Subcutaneous preadipocyte (primary cell): ENCODE data around the gene SIGLEC7. TPM values are rescaled to one million over a fixed set of nuclear protein-coding genes. Genes with fewer than 3 reads are reported as not detected.

Experiments used
- total RNA-seq: library from RNA; depleted of rRNA; stranded (reverse); fragments of >200 nt; gene quantifications from 2 replicates; pipeline ENCODE4 v1.2.3, GENCODE V29; 2012

The SIGLEC7 gene
- total RNA-seq = not detected in 2 replicates

GRCh38 chr19:51142119-51142518, at the start of gene SIGLEC7:
SIGLEC7 (plus strand) TSS chr19:51142301; CDS start chr19:51142370, 69 bp downstream.

DNA sequence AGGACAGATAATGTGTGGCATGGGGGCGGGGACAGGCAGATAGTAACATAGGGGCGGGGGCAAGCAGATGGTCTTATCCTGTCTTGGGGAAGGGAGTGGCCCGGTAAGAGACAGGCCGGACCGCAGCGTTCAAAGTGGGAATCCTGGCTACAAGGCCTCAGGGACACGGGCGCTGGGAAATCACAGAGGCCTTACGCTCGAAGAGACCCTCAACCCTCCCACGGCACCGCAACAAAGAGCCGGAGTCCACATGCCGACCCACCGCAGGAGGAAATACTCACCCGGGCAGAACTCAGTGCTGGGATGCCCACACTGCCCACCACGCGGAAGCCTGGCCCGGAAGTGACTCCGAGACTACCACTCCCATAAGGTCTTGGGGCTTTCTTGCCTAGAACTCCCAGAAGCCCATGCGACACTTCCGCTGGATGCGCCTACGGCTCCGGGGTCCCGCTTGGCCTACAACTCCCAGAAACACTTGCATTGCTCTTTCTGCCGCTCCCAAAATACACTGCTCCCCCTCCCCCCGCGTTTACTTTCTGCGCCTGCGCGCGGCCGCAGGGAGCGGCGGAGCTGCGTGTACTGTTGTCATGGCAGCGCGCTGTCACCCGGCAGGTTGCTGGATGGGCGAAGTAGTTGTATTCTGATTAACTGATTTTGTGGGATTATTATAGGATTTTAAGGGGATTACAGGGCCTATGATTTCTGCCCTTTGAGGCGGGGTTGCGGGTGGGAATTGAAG, 33.9 kb upstream of the SIGLEC7 start, which contains the start of gene CTU1:
TSS of gene CTU1 (minus strand) at position 344 of the 739 bp plus-strand sequence. CDS start 3,840 bp downstream, outside the sequence.

DNA sequence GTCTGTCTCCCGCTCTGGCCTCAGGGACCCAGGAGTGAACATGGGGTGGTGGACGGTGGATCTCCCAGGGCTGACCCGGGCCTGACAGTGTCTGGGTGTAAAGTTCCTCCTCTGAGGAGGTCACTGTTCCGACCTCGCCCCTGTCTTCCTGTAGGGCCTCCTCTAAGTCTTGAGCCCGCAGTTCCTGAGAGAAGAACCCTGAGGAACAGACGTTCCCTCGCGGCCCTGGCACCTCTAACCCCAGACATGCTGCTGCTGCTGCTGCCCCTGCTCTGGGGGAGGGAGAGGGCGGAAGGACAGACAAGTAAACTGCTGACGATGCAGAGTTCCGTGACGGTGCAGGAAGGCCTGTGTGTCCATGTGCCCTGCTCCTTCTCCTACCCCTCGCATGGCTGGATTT, 17.4 kb upstream of the SIGLEC7 start, which contains the start of gene SIGLEC9:
TSS of gene SIGLEC9 (plus strand) at position 178 of the 400 bp plus-strand sequence. CDS start at position 247, 69 bp downstream.

Other genes with a start within 250 kb of the SIGLEC7 start
- not detected in 2 replicates for gene KLK4, start 230.9 kb upstream of the SIGLEC7 start, total RNA-seq
- not detected in 2 replicates for gene KLK5, start 189.3 kb upstream of the SIGLEC7 start, total RNA-seq
- not detected in 2 replicates for gene KLK6, start 172.7 kb upstream of the SIGLEC7 start, total RNA-seq
- not detected in 2 replicates for gene KLK7, start 158.4 kb upstream of the SIGLEC7 start, total RNA-seq
- not detected in 2 replicates for gene KLK8, start 140.7 kb upstream of the SIGLEC7 start, total RNA-seq
- gene KLK10, start 122.6 kb upstream of the SIGLEC7 start, total RNA-seq = not detected in 2 replicates
- not detected in 2 replicates for gene KLK11, start 115.7 kb upstream of the SIGLEC7 start, total RNA-seq
- not detected in 2 replicates for gene KLK12, start 107.3 kb upstream of the SIGLEC7 start, total RNA-seq
- not detected in 2 replicates for gene KLK13, start 77.2 kb upstream of the SIGLEC7 start, total RNA-seq
- not detected in 2 replicates for gene KLK14, start 59.4 kb upstream of the SIGLEC7 start, total RNA-seq
- gene CTU1, start 33.9 kb upstream of the SIGLEC7 start, total RNA-seq = 7.6 and 7.7 TPM in 2 replicates
- gene SIGLEC9, start 17.4 kb upstream of the SIGLEC7 start, total RNA-seq = under 0.01 TPM in 1 of 2 replicates, not detected in the other
- not detected in 2 replicates for gene CD33, start 82.8 kb downstream of the SIGLEC7 start, total RNA-seq
- gene SIGLECL1, start 108.8 kb downstream of the SIGLEC7 start, total RNA-seq = not detected in 2 replicates
- not detected in 2 replicates for gene IGLON5, start 169.3 kb downstream of the SIGLEC7 start, total RNA-seq
- gene VSIG10L, start 199.8 kb downstream of the SIGLEC7 start, total RNA-seq = 0.73 and 0.98 TPM in 2 replicates
- gene ETFB, start 224.1 kb downstream of the SIGLEC7 start, total RNA-seq = 121 and 213 TPM in 2 replicates
- not detected in 2 replicates for gene CLDND2, start 226.7 kb downstream of the SIGLEC7 start, total RNA-seq
- gene NKG7, start 230.4 kb downstream of the SIGLEC7 start, total RNA-seq = not detected in 2 replicates
- gene LIM2, start 245.7 kb downstream of the SIGLEC7 start, total RNA-seq = not detected in 2 replicates
- gene C19orf84, start 248.3 kb downstream of the SIGLEC7 start, total RNA-seq = not detected in 2 replicates